NCI-H345 treated with DMSO at 0.1 percent for 48 hours (cell line): ENCODE results near the gene OR13J1.

Experiments used
- DNase-seq: peaks from one replicate; lab custom pipeline; 2025; ENCODE audit not compliant: unreplicated experiment; lab: John Stamatoyannopoulos, UW

OR13J1 gene

GRCh38 chr9:35835216-35835632 lies 35.0 kb downstream of the OR13J1 start:
- DNase-seq: no peak

GRCh38 chr9:35834260-35835215 lies 35.7 kb downstream of the OR13J1 start:
- DNase-seq: no peak

- no peak for DNase-seq
Observed at GRCh38 chr9:35832814-35833213, 37.4 kb downstream of the OR13J1 start.

- no peak for DNase-seq
Observed at GRCh38 chr9:35831040-35831439, 39.2 kb downstream of the OR13J1 start.

- DNase-seq: no peak
Observed at GRCh38 chr9:35829764-35830096, 40.5 kb downstream of the OR13J1 start.

- DNase-seq: peak; percentile 83
Observed at GRCh38 chr9:35829084-35829763, 41.0 kb downstream of the OR13J1 start, which contains the start of gene TMEM8B. Gene TMEM8B (plus strand): TSS chr9:35829228. CDS start chr9:35829448, 220 bp downstream.

GRCh38 chr9:35828716-35829083 lies 41.5 kb downstream of the OR13J1 start, which contains the start of gene FAM221B:
Gene FAM221B (minus strand): TSS chr9:35828732. CDS start chr9:35826161, 2,571 bp downstream.
- no peak for DNase-seq

- DNase-seq: no peak
Observed at GRCh38 chr9:35827486-35827885, 42.7 kb downstream of the OR13J1 start.

- DNase-seq: peak; percentile 17
Observed at GRCh38 chr9:35826071-35826701, 44.0 kb downstream of the OR13J1 start.

- DNase-seq: no peak
Observed at GRCh38 chr9:35822926-35823325, 47.3 kb downstream of the OR13J1 start.

- DNase-seq: no peak
Observed at GRCh38 chr9:35820076-35820475, 50.1 kb downstream of the OR13J1 start.
